ENCODE measurements around the gene FZD10. TPM values are rescaled to one million over a fixed set of nuclear protein-coding genes. Genes with fewer than 3 reads are reported as not detected.

Gene FZD10
- total RNA-seq, 2 experiments from 2014 or later: not detected

GRCh38 chr12:130122356-130122755, 39.9 kb upstream of the FZD10 start:
- no peak overlapping the region for H3K4me3 Mint-ChIP-seq
- POLR2A ChIA-PET: no interaction called here
- ATAC-seq: no peak
- no peak for DNase-seq
- H3K9me3 Mint-ChIP-seq (ENCODE audit: low read depth): no peaks in the 10 kb centered on the region
- H3K27me3 Mint-ChIP-seq: peaks cover 13% of the 10 kb centered on the region
- no peaks in the 10 kb centered on the region for H3K36me3 Mint-ChIP-seq (ENCODE audit: low read depth)
- H3K4me1 Mint-ChIP-seq: no peaks in the 10 kb centered on the region
- intact Hi-C loops (cut with DNase I, micrococcal nuclease): no loop called here
- CTCF ChIA-PET: interaction anchor here (0.7 kb wide), 1 partner anchor 8 kb away, joined by 4 read pairs; no protein-coding TSS in a partner anchor
- no peak overlapping the region for H3K27ac Mint-ChIP-seq

DNA sequence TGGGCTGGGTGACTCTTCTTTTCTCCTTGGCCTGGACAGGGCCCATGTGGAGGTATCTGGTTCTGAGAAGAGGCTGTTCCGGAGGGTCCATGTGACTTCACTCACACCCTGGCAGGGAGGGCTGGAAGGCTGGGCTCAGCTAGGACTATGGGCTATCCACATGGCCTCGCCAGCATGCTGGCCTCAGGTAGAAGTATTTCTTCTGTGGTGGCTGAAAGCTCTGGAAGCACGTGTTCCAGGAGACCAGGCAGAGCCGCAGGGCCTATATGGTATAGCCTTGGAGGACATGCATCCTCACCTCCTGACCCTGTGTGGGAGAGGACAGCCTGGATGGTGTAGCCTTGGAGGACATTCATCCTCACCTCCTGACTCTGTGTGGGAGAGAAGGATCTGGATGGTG, 38.2 kb upstream of the FZD10 start:
- CTCF ChIA-PET: no interaction called here
- no peaks in the 10 kb centered on the region for H3K4me1 Mint-ChIP-seq
- no peaks in the 10 kb centered on the region for H3K36me3 Mint-ChIP-seq (ENCODE audit: low read depth)
- no peak for DNase-seq
- intact Hi-C loops (cut with DNase I, micrococcal nuclease): no loop called here
- ATAC-seq: no peak
- POLR2A ChIA-PET: no interaction called here
- no peak overlapping the region for H3K4me3 Mint-ChIP-seq
- H3K27ac Mint-ChIP-seq: no peak overlapping the region
- H3K27me3 Mint-ChIP-seq: peaks cover 13% of the 10 kb centered on the region
- no peaks in the 10 kb centered on the region for H3K9me3 Mint-ChIP-seq (ENCODE audit: low read depth)

- DNase-seq: no peak
- intact Hi-C loops (cut with DNase I, micrococcal nuclease): no loop called here
These were observed 37.5 kb upstream of the FZD10 start for GRCh38 chr12:130124605-130125244.

GRCh38 chr12:130126023-130126432, 36.2 kb upstream of the FZD10 start:
- H3K27me3 Mint-ChIP-seq: peaks cover 7% of the 10 kb centered on the region
- no peaks in the 10 kb centered on the region for H3K4me1 Mint-ChIP-seq
- no peak overlapping the region for H3K4me3 Mint-ChIP-seq
- H3K27ac Mint-ChIP-seq: no peak overlapping the region
- DNase-seq: peak; percentile 18
- H3K36me3 Mint-ChIP-seq (ENCODE audit: low read depth): no peaks in the 10 kb centered on the region
- intact Hi-C loops (cut with DNase I, micrococcal nuclease): no loop called here
- ATAC-seq: no peak
- H3K9me3 Mint-ChIP-seq (ENCODE audit: low read depth): no peaks in the 10 kb centered on the region
- ChIA-PET CTCF (no interaction called here), POLR2A (no interaction called here)

More at GRCh38 chr12:130124605-130125244, 37.5 kb upstream of the FZD10 start:
- Mint-ChIP-seq H3K36me3 (ENCODE audit: low read depth) (no peaks in the 10 kb centered on the region), H3K27me3 (peaks cover 12% of the 10 kb centered on the region), H3K4me1 (no peaks in the 10 kb centered on the region), H3K4me3 (no peak overlapping the region), H3K27ac (no peak overlapping the region), H3K9me3 (ENCODE audit: low read depth) (no peaks in the 10 kb centered on the region)
- CTCF ChIA-PET: no interaction called here
- no peak for ATAC-seq
- POLR2A ChIA-PET: no interaction called here

GRCh38 chr12:130127532-130127911, 34.7 kb upstream of the FZD10 start:
- ChIA-PET POLR2A (no interaction called here), CTCF (no interaction called here)
- no peaks in the 10 kb centered on the region for H3K36me3 Mint-ChIP-seq (ENCODE audit: low read depth)
- H3K27ac Mint-ChIP-seq: no peak overlapping the region
- DNase-seq (no peak), ATAC-seq (no peak)
- H3K9me3 Mint-ChIP-seq (ENCODE audit: low read depth): no peaks in the 10 kb centered on the region
- H3K27me3 Mint-ChIP-seq: no peaks in the 10 kb centered on the region
- H3K4me1 Mint-ChIP-seq: no peaks in the 10 kb centered on the region
- intact Hi-C loops (cut with DNase I, micrococcal nuclease): no loop called here
- no peak overlapping the region for H3K4me3 Mint-ChIP-seq

GRCh38 chr12:130127912-130128789, 34.1 kb upstream of the FZD10 start:
- H3K27me3 Mint-ChIP-seq: no peaks in the 10 kb centered on the region
- no peaks in the 10 kb centered on the region for H3K36me3 Mint-ChIP-seq (ENCODE audit: low read depth)
- ChIA-PET POLR2A (no interaction called here), CTCF (no interaction called here)
- peaks cover under 1% of the 10 kb centered on the region for H3K4me1 Mint-ChIP-seq
- no peak overlapping the region for H3K27ac Mint-ChIP-seq
- intact Hi-C loops (cut with DNase I, micrococcal nuclease): no loop called here
- H3K4me3 Mint-ChIP-seq: no peak overlapping the region
- no peak for ATAC-seq
- no peaks in the 10 kb centered on the region for H3K9me3 Mint-ChIP-seq (ENCODE audit: low read depth)
- no peak for DNase-seq

DNA sequence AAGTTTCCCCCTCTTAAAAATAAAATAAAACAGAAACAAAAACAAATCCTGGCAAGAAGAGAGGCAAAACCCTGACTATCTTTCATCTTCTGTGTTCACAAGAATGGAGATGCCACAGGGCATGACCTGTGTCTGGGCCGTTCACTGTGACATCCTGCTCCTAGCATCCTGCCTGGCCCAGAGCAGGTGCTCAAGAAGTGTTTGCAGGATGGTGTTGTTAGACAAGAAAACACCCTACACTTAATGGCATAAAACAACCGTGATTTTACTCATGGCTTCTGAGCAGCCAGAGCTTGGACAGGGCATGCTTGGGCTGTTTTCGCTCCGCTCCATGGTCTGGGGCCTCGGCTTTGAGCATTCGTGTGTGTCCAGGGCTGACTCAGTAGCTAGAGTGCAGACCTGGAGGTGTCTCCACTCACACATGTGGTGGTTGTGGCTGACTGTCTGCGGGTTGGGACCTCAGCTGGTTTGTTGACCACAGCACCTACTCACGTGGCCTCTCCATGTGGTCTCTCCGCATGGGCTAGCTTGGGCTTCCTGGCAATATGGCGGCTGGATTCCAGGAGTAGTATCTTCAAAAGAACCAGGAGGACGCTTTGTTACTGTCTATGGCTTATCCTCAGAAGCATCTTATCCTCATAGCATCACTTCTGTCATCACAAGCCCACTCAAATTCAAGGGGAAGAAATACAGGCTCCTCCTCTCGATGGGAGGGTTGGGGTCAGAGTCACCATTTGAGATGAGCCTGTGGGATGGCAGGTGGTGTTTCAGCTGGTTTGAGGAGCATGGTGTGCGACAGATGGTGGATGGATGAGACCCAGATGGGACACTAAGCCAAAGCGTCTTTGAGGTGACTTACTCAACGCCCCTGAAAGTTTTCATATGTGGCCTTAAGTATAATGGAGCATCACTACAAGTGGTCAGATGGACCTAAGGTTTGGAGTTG, 33.2 kb upstream of the FZD10 start:
- peaks cover 3% of the 10 kb centered on the region for H3K4me1 Mint-ChIP-seq
- POLR2A ChIA-PET: no interaction called here
- H3K36me3 Mint-ChIP-seq (ENCODE audit: low read depth): no peaks in the 10 kb centered on the region
- no peaks in the 10 kb centered on the region for H3K27me3 Mint-ChIP-seq
- CTCF ChIA-PET: no interaction called here
- ATAC-seq (no peak), DNase-seq (no peak)
- no peak overlapping the region for H3K27ac Mint-ChIP-seq
- intact Hi-C loops (cut with DNase I, micrococcal nuclease): no loop called here
- H3K9me3 Mint-ChIP-seq (ENCODE audit: low read depth): no peaks in the 10 kb centered on the region
- H3K4me3 Mint-ChIP-seq: no peak overlapping the region

DNA sequence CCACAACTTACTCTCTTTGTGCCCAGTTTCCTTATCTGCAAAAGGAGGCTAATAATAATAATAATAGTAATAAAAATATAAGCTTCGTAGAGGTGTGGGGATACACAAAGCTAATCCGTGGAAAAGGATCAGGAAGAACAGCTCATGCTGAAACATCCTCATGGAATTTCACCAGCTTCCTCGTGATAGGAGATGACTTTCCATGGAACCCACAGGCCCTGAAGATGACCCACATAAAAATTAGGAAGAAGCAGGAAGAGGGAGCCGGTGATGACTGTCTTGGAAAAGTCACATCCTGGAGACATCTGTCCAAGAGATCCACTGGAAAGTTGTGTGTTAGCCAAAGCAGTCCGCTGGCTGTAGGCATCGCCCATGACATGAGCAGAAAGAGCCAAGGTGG, 31.9 kb upstream of the FZD10 start:
- Mint-ChIP-seq H3K4me3 (no peak overlapping the region), H3K9me3 (ENCODE audit: low read depth) (no peaks in the 10 kb centered on the region), H3K4me1 (peaks cover 5% of the 10 kb centered on the region), H3K36me3 (ENCODE audit: low read depth) (no peaks in the 10 kb centered on the region), H3K27me3 (no peaks in the 10 kb centered on the region), H3K27ac (no peak overlapping the region)
- intact Hi-C loops (cut with DNase I, micrococcal nuclease): no loop called here
- ChIA-PET CTCF (interaction anchor here (1.2 kb wide), 1 partner anchor 8 kb away, joined by 4 read pairs; no protein-coding TSS in a partner anchor), POLR2A (no interaction called here)
- DNase-seq (no peak), ATAC-seq (no peak)

DNA sequence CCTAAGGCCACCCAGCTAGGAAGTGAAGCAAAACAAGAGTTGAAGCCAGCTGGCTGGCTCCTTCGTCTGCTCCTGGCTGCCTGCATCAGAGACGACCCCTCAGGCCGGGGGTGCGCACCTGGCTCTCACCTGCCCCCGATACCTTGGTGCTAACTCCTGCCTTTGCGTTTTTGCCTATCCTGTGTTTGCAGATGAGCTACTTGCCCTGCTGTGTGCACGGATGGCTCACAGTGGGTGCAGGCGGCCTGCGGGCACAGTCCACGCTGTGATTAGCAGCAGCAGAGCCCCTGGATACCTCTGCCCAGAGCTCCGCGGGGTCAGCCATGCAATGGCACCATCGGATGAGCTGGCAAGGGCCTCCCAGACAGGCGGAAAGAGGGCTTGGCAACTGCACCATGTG, 31.2 kb upstream of the FZD10 start:
- ATAC-seq (no peak), DNase-seq (no peak)
- Mint-ChIP-seq H3K36me3 (ENCODE audit: low read depth) (no peaks in the 10 kb centered on the region), H3K4me1 (peaks cover 5% of the 10 kb centered on the region), H3K9me3 (ENCODE audit: low read depth) (no peaks in the 10 kb centered on the region), H3K4me3 (no peak overlapping the region), H3K27ac (no peak overlapping the region), H3K27me3 (no peaks in the 10 kb centered on the region)
- POLR2A ChIA-PET: no interaction called here
- intact Hi-C loops (cut with DNase I, micrococcal nuclease): no loop called here
- CTCF ChIA-PET: interaction anchor here (1.2 kb wide), 1 partner anchor 9 kb away, joined by 4 read pairs; no protein-coding TSS in a partner anchor

DNA sequence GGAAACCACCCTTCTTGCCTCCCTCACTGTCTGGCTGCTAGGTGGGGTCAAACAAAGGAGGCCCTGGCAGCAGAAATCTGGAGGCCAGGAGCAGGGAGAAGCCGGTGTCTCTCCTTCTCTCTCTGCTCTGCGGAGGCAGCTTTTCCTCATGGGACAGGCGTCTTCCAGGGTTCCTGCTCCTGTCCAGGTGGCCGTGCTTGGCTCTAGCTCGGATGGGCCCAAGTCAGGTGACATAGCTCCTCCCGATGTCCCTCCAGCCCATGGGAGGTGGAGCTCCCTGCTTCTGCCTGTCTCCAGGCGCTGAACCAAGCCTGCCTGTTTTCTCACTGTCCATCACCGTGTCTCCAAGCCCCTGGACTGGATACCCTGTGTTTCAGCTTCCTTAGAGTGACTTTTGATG, 30.5 kb upstream of the FZD10 start:
- no peak for DNase-seq
- Mint-ChIP-seq H3K4me3 (no peak overlapping the region), H3K27me3 (no peaks in the 10 kb centered on the region), H3K36me3 (ENCODE audit: low read depth) (no peaks in the 10 kb centered on the region), H3K27ac (no peak overlapping the region), H3K9me3 (ENCODE audit: low read depth) (no peaks in the 10 kb centered on the region), H3K4me1 (peaks cover 5% of the 10 kb centered on the region)
- ChIA-PET CTCF (no interaction called here), POLR2A (no interaction called here)
- intact Hi-C loops (cut with DNase I, micrococcal nuclease): no loop called here
- ATAC-seq: no peak

- Mint-ChIP-seq H3K4me1 (peaks cover 10% of the 10 kb centered on the region), H3K27ac (no peak overlapping the region), H3K27me3 (no peaks in the 10 kb centered on the region), H3K9me3 (ENCODE audit: low read depth) (no peaks in the 10 kb centered on the region), H3K4me3 (no peak overlapping the region), H3K36me3 (ENCODE audit: low read depth) (no peaks in the 10 kb centered on the region)
- CTCF ChIA-PET: interaction anchor here (0.7 kb wide), 1 partner anchor 76 kb away, joined by 3 read pairs; no protein-coding TSS in a partner anchor
- intact Hi-C loops (cut with DNase I, micrococcal nuclease): no loop called here
- no peak for ATAC-seq
- no peak for DNase-seq
- POLR2A ChIA-PET: no interaction called here
These were observed 29.3 kb upstream of the FZD10 start for GRCh38 chr12:130132831-130133511.
